ENCODE data around the gene TMEM88.

TMEM88 gene

DNA sequence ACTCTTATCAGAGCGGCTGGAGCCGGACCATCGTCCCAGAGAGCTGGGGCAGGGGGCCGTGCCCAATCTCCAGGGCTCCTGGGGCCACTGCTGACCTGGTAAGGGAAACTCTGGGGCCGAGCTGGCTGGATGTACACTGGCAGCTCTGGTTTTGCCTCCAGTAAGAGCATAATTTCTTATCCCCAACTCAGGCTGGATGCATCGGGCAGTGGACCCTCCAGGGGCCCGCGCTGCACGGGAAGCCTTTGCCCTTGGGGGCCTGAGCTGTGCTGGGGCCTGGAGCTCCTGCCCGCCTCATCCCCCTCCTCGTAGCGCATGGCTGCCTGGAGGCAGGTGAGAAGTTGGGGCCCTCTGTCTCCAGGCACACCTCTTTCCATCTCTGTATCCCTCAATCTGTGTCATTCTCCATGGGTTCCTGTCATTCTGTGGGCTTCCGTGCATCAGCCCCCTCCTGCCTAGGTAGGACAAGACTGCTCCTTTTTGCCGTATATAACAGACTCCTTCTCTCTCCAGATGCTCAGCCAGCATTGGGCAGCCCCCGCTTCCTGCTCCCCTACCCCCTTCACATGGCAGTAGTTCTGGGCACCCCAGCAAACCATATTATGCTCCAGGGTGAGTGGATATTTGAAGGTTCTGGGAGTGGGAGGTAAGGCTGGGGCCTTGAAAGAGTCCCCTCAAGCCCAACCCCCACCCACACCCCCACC is 9.4 kb upstream of the TMEM88 start:
- DNase-seq: peak; percentile 15

GRCh38 chr17:7846063-7846735 is 8.7 kb upstream of the TMEM88 start:
- peak; percentile 13 for DNase-seq

GRCh38 chr17:7846765-7847661 is 7.9 kb upstream of the TMEM88 start:
- DNase-seq: peak; percentile 28

DNA sequence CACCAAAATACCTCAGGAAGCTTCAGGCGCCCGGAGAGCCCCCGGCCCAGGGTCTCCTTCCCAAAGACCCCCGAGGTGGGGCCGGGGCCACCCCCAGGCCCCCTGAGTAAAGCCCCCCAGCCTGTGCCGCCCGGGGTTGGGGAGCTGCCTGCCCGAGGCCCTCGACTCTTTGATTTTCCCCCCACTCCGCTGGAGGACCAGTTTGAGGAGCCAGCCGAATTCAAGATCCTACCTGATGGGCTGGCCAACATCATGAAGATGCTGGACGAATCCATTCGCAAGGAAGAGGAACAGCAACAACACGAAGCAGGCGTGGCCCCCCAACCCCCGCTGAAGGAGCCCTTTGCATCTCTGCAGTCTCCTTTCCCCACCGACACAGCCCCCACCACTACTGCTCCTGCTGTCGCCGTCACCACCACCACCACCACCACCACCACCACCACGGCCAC is 6.7 kb upstream of the TMEM88 start:
- peak; percentile 29 for DNase-seq

GRCh38 chr17:7848739-7849129 is 6.1 kb upstream of the TMEM88 start:
- no peak for DNase-seq

GRCh38 chr17:7849130-7849750 is 5.6 kb upstream of the TMEM88 start:
- peak; percentile 14 for DNase-seq

DNA sequence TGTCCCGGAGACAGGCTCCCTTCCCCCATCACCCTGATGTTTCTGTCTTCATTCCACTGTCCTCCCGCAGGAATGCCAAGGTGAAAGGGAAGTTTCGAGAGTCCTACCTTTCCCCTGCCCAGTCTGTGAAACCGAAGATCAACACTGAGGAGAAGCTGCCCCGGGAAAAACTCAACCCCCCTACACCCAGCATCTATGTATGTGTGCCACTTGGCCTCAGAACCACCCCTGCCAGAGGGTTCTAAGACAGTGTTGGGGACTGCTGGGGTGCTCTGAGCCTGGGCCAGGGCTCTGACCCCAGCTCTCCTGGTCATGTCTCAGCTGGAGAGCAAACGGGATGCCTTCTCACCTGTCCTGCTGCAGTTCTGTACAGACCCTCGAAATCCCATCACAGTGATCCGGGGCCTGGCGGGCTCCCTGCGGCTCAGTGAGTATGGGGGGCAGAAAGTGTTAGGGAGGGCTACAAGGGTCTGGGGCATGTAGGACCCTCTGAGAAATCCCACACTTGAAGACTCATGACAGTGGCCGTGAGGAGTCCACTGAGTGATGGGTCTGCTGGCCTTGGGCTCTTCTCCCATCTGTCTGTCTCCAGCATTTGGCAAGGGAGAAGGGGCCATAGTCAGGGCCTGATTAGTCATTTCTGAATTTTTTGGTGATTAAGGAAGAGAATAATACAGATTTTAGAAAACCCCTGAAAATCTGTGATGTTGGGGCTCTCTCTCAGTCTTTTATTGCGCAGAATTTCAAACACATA is 4.9 kb upstream of the TMEM88 start:
- peak; percentile 17 for DNase-seq

DNA sequence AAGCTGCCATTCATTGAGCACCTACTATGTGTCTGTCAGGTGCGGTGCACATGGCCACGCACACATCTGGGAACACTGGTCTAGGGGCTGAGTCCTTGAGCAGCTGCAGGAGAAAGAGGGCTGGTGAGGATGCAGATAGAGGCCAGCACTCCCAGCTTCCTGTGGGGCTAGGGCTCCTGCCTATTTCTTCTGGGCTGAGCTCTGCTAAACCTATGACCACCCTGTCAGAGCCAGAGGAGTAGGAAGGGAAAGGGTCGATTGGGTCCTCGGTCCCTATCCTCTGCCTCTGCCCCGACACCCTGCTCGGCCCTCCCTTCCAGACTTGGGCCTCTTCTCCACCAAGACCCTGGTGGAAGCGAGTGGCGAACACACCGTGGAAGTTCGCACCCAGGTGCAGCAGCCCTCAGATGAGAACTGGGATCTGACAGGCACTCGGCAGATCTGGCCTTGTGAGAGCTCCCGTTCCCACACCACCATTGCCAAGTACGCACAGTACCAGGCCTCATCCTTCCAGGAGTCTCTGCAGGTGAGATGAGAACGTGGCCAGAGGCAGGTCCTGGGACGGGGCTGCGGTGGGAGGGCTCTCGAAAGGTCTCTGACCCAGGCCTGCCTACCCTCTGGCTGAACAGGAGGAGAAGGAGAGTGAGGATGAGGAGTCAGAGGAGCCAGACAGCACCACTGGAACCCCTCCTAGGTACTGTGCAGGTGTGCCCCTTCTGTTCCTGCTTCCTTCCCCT is 4.0 kb upstream of the TMEM88 start:
- no peak for DNase-seq

DNA sequence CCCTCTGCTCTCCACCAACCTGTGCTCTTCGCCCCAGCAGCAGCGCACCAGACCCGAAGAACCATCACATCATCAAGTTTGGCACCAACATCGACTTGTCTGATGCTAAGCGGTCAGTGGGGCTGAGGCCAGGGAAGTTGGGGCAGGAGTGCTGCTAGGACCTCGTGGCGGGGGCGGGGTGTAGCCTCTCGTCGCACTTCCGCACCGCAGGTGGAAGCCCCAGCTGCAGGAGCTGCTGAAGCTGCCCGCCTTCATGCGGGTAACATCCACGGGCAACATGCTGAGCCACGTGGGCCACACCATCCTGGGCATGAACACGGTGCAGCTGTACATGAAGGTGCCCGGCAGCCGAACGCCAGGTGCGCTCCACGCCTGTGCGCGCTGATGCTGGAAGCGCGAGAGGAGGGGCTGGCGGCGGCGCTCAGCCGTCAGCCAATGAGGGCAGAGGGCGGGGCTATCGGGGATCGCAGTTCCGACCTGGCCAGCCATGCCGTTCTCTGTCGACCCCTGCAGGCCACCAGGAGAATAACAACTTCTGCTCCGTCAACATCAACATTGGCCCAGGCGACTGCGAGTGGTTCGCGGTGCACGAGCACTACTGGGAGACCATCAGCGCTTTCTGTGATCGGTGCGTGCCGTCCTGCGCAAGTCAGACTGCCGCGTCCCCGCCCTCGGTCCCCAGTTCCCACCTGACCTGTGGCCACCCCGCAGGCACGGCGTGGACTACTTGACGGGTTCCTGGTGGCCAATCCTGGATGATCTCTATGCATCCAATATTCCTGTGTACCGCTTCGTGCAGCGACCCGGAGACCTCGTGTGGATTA is 3.2 kb upstream of the TMEM88 start:
- DNase-seq: peak; percentile 96

DNA sequence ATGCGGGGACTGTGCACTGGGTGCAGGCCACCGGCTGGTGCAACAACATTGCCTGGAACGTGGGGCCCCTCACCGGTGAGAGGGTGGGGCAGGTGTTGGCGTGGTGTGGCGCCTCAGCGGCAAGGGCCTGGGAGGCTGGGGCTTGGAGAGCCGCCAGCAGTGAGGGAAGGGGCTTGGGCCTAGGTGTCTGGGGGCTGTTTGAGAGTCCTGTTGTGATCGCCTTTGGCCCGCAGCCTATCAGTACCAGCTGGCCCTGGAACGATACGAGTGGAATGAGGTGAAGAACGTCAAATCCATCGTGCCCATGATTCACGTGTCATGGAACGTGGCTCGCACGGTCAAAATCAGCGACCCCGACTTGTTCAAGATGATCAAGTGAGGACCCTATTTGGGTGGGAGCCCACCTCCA is 2.6 kb upstream of the TMEM88 start:
- no peak for DNase-seq

DNA sequence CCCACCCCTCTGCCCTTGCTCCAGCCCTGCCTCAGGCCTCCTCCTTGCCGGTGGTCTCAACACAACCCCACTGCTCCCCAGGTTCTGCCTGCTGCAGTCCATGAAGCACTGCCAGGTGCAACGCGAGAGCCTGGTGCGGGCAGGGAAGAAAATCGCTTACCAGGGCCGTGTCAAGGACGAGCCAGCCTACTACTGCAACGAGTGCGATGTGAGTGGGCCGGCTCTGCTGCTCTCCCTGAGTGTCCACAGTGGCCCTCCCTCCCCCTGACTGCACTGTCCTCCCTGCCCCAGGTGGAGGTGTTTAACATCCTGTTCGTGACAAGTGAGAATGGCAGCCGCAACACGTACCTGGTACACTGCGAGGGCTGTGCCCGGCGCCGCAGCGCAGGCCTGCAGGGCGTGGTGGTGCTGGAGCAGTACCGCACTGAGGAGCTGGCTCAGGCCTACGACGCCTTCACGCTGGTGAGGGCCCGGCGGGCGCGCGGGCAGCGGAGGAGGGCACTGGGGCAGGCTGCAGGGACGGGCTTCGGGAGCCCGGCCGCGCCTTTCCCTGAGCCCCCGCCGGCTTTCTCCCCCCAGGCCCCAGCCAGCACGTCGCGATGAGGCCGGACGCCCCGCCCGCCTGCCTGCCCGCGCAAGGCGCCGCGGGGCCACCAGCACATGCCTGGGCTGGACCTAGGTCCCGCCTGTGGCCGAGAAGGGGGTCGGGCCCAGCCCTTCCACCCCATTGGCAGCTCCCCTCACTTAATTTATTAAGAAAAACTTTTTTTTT is 1.8 kb upstream of the TMEM88 start:
- peak; percentile 41 for DNase-seq

- no peak for DNase-seq
Measured at GRCh38 chr17:7853691-7854038, 1.2 kb upstream of the TMEM88 start.

DNA sequence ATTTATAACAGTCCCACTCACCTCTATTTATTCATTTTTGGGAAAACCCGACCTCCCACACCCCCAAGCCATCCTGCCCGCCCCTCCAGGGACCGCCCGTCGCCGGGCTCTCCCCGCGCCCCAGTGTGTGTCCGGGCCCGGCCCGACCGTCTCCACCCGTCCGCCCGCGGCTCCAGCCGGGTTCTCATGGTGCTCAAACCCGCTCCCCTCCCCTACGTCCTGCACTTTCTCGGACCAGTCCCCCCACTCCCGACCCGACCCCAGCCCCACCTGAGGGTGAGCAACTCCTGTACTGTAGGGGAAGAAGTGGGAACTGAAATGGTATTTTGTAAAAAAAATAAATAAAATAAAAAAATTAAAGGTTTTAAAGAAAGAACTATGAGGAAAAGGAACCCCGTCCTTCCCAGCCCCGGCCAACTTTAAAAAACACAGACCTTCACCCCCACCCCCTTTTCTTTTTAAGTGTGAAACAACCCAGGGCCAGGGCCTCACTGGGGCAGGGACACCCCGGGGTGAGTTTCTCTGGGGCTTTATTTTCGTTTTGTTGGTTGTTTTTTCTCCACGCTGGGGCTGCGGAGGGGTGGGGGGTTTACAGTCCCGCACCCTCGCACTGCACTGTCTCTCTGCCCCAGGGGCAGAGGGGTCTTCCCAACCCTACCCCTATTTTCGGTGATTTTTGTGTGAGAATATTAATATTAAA is 638 bp upstream of the TMEM88 start:
- no peak for DNase-seq

GRCh38 chr17:7855660-7856010 is 769 bp downstream of the TMEM88 start:
- no peak for DNase-seq

DNA sequence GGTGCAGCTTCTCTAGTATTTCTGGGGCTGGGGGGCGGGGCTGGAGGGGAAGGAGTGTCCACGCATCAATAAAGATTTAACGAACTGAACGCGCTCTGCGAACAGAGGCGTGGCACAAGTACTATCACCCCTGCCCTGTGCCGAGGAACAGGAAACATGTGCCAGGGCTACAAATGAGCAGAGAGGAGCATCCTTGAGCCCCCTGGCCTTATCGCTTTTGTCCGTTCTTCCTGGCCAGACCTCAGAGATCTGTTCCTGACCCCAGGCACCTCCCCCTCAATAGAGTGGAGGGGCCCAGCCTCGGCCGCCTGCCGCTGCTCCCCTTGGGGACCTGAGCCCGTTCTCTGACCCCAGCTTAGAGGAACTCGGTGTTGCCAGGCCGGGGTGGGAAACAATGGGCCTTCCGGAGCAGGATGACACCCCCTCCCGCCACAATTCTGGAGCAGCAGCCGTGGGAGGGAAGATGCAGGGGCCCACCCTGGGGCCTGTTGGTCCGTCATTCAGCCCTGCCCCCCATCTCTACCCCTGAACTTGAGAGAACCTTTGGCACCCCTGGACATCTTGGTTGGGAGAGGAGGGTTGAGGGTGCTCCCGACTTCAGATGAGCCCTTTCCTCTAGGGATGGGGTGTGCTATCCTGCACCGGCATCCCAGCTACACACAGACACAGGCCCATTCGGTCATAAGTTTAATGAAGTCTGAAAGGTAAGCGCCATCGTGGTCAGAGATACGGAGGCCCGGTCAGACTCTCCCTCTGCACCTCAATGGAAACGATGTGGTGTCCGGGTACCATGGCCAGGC is 1.3 kb downstream of the TMEM88 start:
- DNase-seq: peak; percentile 57

GRCh38 chr17:7856811-7857712 is 2.2 kb downstream of the TMEM88 start, which contains the start of gene NAA38:
NAA38 (minus strand) TSS chr17:7857559; CDS start chr17:7857463, 96 bp downstream.
- peak; percentile 97 for DNase-seq

Data from CD4-positive, alpha-beta T cell treated with Interleukin-12 subunit alpha and Interleukin-12 subunit beta, for 1 hour (primary cell).